ENCODE data around the gene IL31. TPM values are rescaled to one million over a fixed set of nuclear protein-coding genes. Genes with fewer than 3 reads are reported as not detected.
"Not testable (repeated sequence)": the region's sequence is repeated elsewhere in the genome, so short reads cannot be mapped to it uniquely, and the experiment has no call there.

IL31 gene
- total and polyA plus RNA-seq, 4 donors: not detected

- Histone ChIP-seq H3K9me3 (ENCODE audit: control insufficient read depth in 4 of 4, insufficient read depth in 3 of 4, low read length in 3 of 4) (no peaks in the 10 kb centered on the region), H3K27ac (ENCODE audit: low read depth in 1 of 2, low read length in 1 of 2) (no peak within 1 kb of the TSS), H3K9ac (ENCODE audit: insufficient read depth in 1 of 2, low read length in 2 of 2) (no peak within 1 kb of the TSS), H3K27me3 (ENCODE audit: control insufficient read depth in 3 of 3, insufficient read depth in 3 of 3, low read length in 2 of 3) (peaks cover 0 to 42% (median 24%) of the 10 kb centered on the region in 3 donors), H3K4me1 (ENCODE audit: control insufficient read depth in 5 of 5, insufficient read depth in 5 of 5, low read length in 5 of 5) (peaks cover 0 to 9% (median 4%) of the 10 kb centered on the region in 5 donors), H3K36me3 (ENCODE audit: control insufficient read depth in 4 of 4, insufficient read depth in 4 of 4, low read length in 4 of 4) (peaks cover 5 to 16% (median 13%) of the 10 kb centered on the region in 4 donors), H3K4me3 (peak within 1 kb of the TSS; percentile 45)
- ATAC-seq (ENCODE audit: insufficient read depth, low FRiP score): peak; percentile 89
- no peak for TF ChIP-seq CTCF (IDR thresholded peaks at IDR 0.05; ENCODE audit: control extremely low read depth, extremely low read depth)
- DNase-seq: peak; percentile 42 to 55 (median 55)
- 1% methylated on average over 80 to 104 of the region's 104 CpGs for WGBS, 2 donors
These were observed 29.5 kb upstream of the IL31 start, which contains the start of gene B3GNT4 for GRCh38 chr12:122203301-122204166. Gene B3GNT4 (plus strand): TSS chr12:122203709. CDS start chr12:122204619, 910 bp downstream.

- H3K27me3 ChIP-seq (ENCODE audit: control insufficient read depth in 3 of 3, insufficient read depth in 3 of 3, low read length in 2 of 3): peaks cover 0 to 46% (median 24%) of the 10 kb centered on the region in 3 donors
- not testable (repeated sequence) for ATAC-seq (ENCODE audit: insufficient read depth, low FRiP score); DNase-seq
These were observed 28.8 kb upstream of the IL31 start for GRCh38 chr12:122202811-122203210.

GRCh38 chr12:122202017-122202416, 28.0 kb upstream of the IL31 start:
- WGBS, 2 donors: 95 to 98% methylated on average over 6 of the region's 6 CpGs
- H3K27ac ChIP-seq (ENCODE audit: low read depth in 1 of 2, low read length in 1 of 2): no peak overlapping the region
- ATAC-seq (ENCODE audit: insufficient read depth, low FRiP score) (no peak), DNase-seq (no peak)
- no peak overlapping the region for H3K4me3 ChIP-seq
- no peak overlapping the region for H3K9ac ChIP-seq (ENCODE audit: insufficient read depth in 1 of 2, low read length in 2 of 2)
- no peaks in the 10 kb centered on the region for H3K9me3 ChIP-seq (ENCODE audit: control insufficient read depth in 4 of 4, insufficient read depth in 3 of 4, low read length in 3 of 4)
- peaks cover 0 to 47% (median 24%) of the 10 kb centered on the region in 3 donors for H3K27me3 ChIP-seq (ENCODE audit: control insufficient read depth in 3 of 3, insufficient read depth in 3 of 3, low read length in 2 of 3)
- peaks cover 0 to 9% (median 4%) of the 10 kb centered on the region in 5 donors for H3K4me1 ChIP-seq (ENCODE audit: control insufficient read depth in 5 of 5, insufficient read depth in 5 of 5, low read length in 5 of 5)
- H3K36me3 ChIP-seq (ENCODE audit: control insufficient read depth in 4 of 4, insufficient read depth in 4 of 4, low read length in 4 of 4): peaks cover 0 to 3% (median 2%) of the 10 kb centered on the region in 4 donors
- TF ChIP-seq CTCF (IDR thresholded peaks at IDR 0.05; ENCODE audit: control extremely low read depth, extremely low read depth): no peak

More at GRCh38 chr12:122202811-122203210, 28.8 kb upstream of the IL31 start:
- not testable (repeated sequence) for H3K9me3 ChIP-seq (ENCODE audit: control insufficient read depth in 4 of 4, insufficient read depth in 3 of 4, low read length in 3 of 4); H3K27ac ChIP-seq (ENCODE audit: low read depth in 1 of 2, low read length in 1 of 2); H3K4me3 ChIP-seq; H3K9ac ChIP-seq (ENCODE audit: insufficient read depth in 1 of 2, low read length in 2 of 2); H3K4me1 ChIP-seq (ENCODE audit: control insufficient read depth in 5 of 5, insufficient read depth in 5 of 5, low read length in 5 of 5)
- 66 to 68% methylated on average over 19 of the region's 19 CpGs for WGBS, 2 donors
- H3K36me3 ChIP-seq (ENCODE audit: control insufficient read depth in 4 of 4, insufficient read depth in 4 of 4, low read length in 4 of 4): peaks cover 2 to 10% (median 6%) of the 10 kb centered on the region in 4 donors

- Histone ChIP-seq H3K9me3 (ENCODE audit: control insufficient read depth in 4 of 4, insufficient read depth in 3 of 4, low read length in 3 of 4) (no peaks in the 10 kb centered on the region), H3K27ac (ENCODE audit: low read depth in 1 of 2, low read length in 1 of 2) (no peak overlapping the region), H3K4me3 (no peak overlapping the region), H3K4me1 (ENCODE audit: control insufficient read depth in 5 of 5, insufficient read depth in 5 of 5, low read length in 5 of 5) (peaks cover 0 to 9% (median 4%) of the 10 kb centered on the region in 5 donors), H3K27me3 (ENCODE audit: control insufficient read depth in 3 of 3, insufficient read depth in 3 of 3, low read length in 2 of 3) (peaks cover 0 to 44% (median 24%) of the 10 kb centered on the region in 3 donors), H3K36me3 (ENCODE audit: control insufficient read depth in 4 of 4, insufficient read depth in 4 of 4, low read length in 4 of 4) (no peaks in the 10 kb centered on the region), H3K9ac (ENCODE audit: insufficient read depth in 1 of 2, low read length in 2 of 2) (no peak overlapping the region)
- no peak for TF ChIP-seq CTCF (IDR thresholded peaks at IDR 0.05; ENCODE audit: control extremely low read depth, extremely low read depth)
- DNase-seq (no peak), ATAC-seq (ENCODE audit: insufficient read depth, low FRiP score) (no peak)
- 90 to 99% methylated on average over 5 of the region's 5 CpGs for WGBS, 2 donors
These were observed 27.4 kb upstream of the IL31 start for GRCh38 chr12:122201381-122201780.

All from lung (tissue), 12 donors.